Activated CD8-positive, alpha-beta T cell treated with anti-CD3 and anti-CD28 coated beads, Interleukin-2, amount 10 ng/mL, durations not matched to agents 7 days and 5 days (primary cell): ENCODE results near the gene SSH2. TPM values are rescaled to one million over a fixed set of nuclear protein-coding genes. Genes with fewer than 3 reads are reported as not detected.
A peak's percentile ranks its signal among the peaks of the same experiment; 100 is the strongest.
"Not testable (repeated sequence)": the region's sequence is repeated elsewhere in the genome, so short reads cannot be mapped to it uniquely, and the experiment has no call there.

Experiments used
- ATAC-seq: fragments of 150-1000 bp; cut with Tn5 transposase; one replicate; pipeline ENCODE4 v1.10.0; 2021; ENCODE audit warnings: moderate library complexity
- CTCF ChIA-PET: fragments of 350-600 bp; sonication (Branson Sonifier 250); formaldehyde crosslinking; loops from one replicate; lab custom pipeline; 2021; ENCODE audit warnings: antibody characterized with exemption; lab: Charles Lee
- POLR2A ChIA-PET: fragments of 350-600 bp; sonication (Branson Sonifier 250); formaldehyde crosslinking; loops from one replicate; lab custom pipeline; 2021; ENCODE audit warnings: antibody characterized with exemption; lab: Charles Lee
- DNase-seq: peaks from one replicate; pipeline ENCODE4 v3.0.0-alpha.2; 2020
- H3K27ac Mint-ChIP-seq: one replicate; pipeline ENCODE4 v1.8.0; 2021; ENCODE audit warnings: mild to moderate bottlenecking, mixed read lengths
- H3K27me3 Mint-ChIP-seq: one replicate; pipeline ENCODE4 v1.8.0; 2021; ENCODE audit warnings: low read depth, mixed read lengths
- H3K36me3 Mint-ChIP-seq: one replicate; pipeline ENCODE4 v1.8.0; 2021; ENCODE audit warnings: low read depth, mixed read lengths
- H3K4me1 Mint-ChIP-seq: one replicate; pipeline ENCODE4 v1.8.0; 2021; ENCODE audit warnings: low read depth, mixed read lengths
- H3K4me3 Mint-ChIP-seq: one replicate; pipeline ENCODE4 v1.8.0; 2021; ENCODE audit warnings: mild to moderate bottlenecking, mixed read lengths
- H3K9me3 Mint-ChIP-seq: one replicate; pipeline ENCODE4 v1.8.0; 2022; ENCODE audit warnings: mixed read lengths; ENCODE audit not compliant: insufficient read depth
- total RNA-seq, 2 experiments: library from RNA; stranded (reverse); gene quantifications; one replicate each; pipeline ENCODE4 v1.2.3, GENCODE V29; 2021

The SSH2 gene
- total RNA-seq, 2 experiments from 2014 or later, result 73.5 to 79.6 TPM

- ChIA-PET POLR2A (no interaction called here), CTCF (no interaction called here)
- Mint-ChIP-seq H3K9me3 (no peaks in the 10 kb centered on the region), H3K36me3 (peaks cover 8% of the 10 kb centered on the region), H3K27me3 (no peaks in the 10 kb centered on the region), H3K27ac (no peak overlapping the region), H3K4me3 (no peak overlapping the region), H3K4me1 (no peaks in the 10 kb centered on the region)
- no peak for ATAC-seq
- DNase-seq, result no peak
Observed at GRCh38 chr17:29793501-29793900, 136.5 kb downstream of the SSH2 start.

- Mint-ChIP-seq H3K9me3 (no peaks in the 10 kb centered on the region), H3K27ac (no peak overlapping the region), H3K4me1 (no peaks in the 10 kb centered on the region), H3K4me3 (no peak overlapping the region), H3K27me3 (no peaks in the 10 kb centered on the region), H3K36me3 (peaks cover 8% of the 10 kb centered on the region)
- ATAC-seq (no peak), DNase-seq (no peak)
- ChIA-PET POLR2A (interaction anchor here (0.7 kb wide), 1 partner anchor 83 kb away, joined by 3 read pairs; no protein-coding TSS in a partner anchor), CTCF (interaction anchor here (1.1 to 2.4 kb wide), 4 partner anchors 12 to 176 kb away, joined by 3 to 8 read pairs (median 4); no protein-coding TSS in a partner anchor)
Observed at GRCh38 chr17:29791336-29792080, 138.5 kb downstream of the SSH2 start.

- H3K4me3 Mint-ChIP-seq, result no peak overlapping the region
- H3K36me3 Mint-ChIP-seq, result peaks cover 8% of the 10 kb centered on the region
- H3K9me3 Mint-ChIP-seq, result no peaks in the 10 kb centered on the region
- CTCF ChIA-PET, result no interaction called here
- H3K27ac Mint-ChIP-seq, result no peak overlapping the region
- H3K27me3 Mint-ChIP-seq, result no peaks in the 10 kb centered on the region
- ATAC-seq (no peak), DNase-seq (no peak)
- POLR2A ChIA-PET, result interaction anchor here (0.8 kb wide), 1 partner anchor 12 kb away, joined by 3 read pairs; no protein-coding TSS in a partner anchor
- H3K4me1 Mint-ChIP-seq, result no peaks in the 10 kb centered on the region
Observed at GRCh38 chr17:29789196-29790170, 140.5 kb downstream of the SSH2 start.

DNA sequence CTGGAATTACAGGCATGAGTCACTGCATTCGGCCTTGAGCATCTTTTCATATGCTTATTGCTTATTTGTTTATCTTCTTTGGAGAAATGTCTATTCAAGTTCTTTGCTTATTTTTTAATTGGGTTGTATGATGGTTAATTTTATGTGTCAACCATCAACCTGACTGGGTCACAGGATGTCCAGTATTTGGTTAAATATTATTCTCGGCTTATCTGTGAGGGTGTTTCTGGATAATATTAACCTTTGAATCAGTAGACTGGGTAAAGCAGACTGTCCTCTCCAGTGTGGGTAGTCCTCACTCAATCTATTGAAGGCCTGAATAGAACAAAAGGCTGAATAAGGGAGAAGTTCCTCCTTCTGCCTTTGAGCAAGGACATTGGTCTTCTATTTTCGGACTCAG is 142.0 kb downstream of the SSH2 start:
- Mint-ChIP-seq H3K4me1 (no peaks in the 10 kb centered on the region), H3K36me3 (peaks cover 12% of the 10 kb centered on the region), H3K9me3 (no peaks in the 10 kb centered on the region), H3K27ac (no peak overlapping the region), H3K4me3 (no peak overlapping the region), H3K27me3 (no peaks in the 10 kb centered on the region)
- ChIA-PET POLR2A (no interaction called here), CTCF (no interaction called here)
- no peak for DNase-seq
- ATAC-seq, result no peak

DNA sequence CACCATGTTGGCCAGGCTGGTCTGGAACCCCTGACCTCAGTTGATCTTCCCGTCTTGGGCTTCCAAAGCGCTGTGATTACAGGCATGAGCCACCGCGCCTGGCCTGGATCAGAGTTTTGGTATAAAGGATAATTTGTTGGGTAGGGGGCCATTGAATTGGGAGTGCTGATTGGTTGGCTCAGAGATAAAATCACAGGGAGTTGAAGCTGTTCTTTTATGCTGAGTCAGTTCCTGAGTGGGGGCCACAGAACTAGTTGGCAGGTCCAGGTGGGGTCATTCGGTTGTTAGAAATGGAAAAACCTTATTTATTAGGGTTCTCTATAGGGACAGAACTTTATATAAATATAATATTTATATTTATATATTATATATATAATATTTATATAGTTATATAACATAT is 147.1 kb downstream of the SSH2 start:
- CTCF ChIA-PET, result interaction anchor here (0.6 kb wide), 1 partner anchor 140 kb away, joined by 3 read pairs; no protein-coding TSS in a partner anchor

DNA sequence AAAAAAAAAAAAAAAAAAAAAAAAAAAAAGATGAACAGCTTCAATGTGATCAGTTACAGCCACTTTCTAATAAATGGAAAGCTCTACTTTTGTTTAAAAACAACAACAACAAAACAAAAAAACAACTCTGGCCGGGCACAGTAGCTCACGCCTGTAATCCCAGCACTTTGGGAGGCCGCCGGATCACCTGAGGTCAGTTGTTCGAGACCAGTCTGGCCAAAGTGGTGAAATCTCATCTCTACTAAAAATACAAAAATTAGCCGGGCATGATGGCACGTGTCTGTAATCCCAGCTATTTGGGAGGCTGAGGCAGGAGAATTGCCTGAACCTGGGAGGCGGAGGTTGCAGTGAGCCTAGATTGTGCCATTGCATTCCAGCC is 150.2 kb downstream of the SSH2 start:
- ChIA-PET POLR2A (interaction anchor here (1.0 to 1.2 kb wide), 2 partner anchors 140 to 162 kb away, joined by 5 to 8 read pairs; no protein-coding TSS in a partner anchor), CTCF (interaction anchor here (0.7 to 7.3 kb wide), 35 partner anchors 11 to 410 kb away, joined by 3 to 143 read pairs (median 5); partner anchors contain the start of genes ANKRD13B and CORO6)
- peaks cover 10% of the 10 kb centered on the region for H3K36me3 Mint-ChIP-seq
- not testable (repeated sequence) for H3K9me3 Mint-ChIP-seq, ATAC-seq, DNase-seq, H3K4me3 Mint-ChIP-seq, H3K27ac Mint-ChIP-seq, H3K27me3 Mint-ChIP-seq
- H3K4me1 Mint-ChIP-seq, result peaks cover 13% of the 10 kb centered on the region

More for the DNA sequence above, 147.1 kb downstream of the SSH2 start:
- ATAC-seq (no peak), DNase-seq (no peak)
- peaks cover 9% of the 10 kb centered on the region for H3K36me3 Mint-ChIP-seq
- H3K4me3 Mint-ChIP-seq, result no peak overlapping the region
- H3K9me3 Mint-ChIP-seq, result no peaks in the 10 kb centered on the region
- peaks cover 13% of the 10 kb centered on the region for H3K4me1 Mint-ChIP-seq
- no peak overlapping the region for H3K27ac Mint-ChIP-seq
- POLR2A ChIA-PET, result no interaction called here
- no peaks in the 10 kb centered on the region for H3K27me3 Mint-ChIP-seq

GRCh38 chr17:29778956-29779811 is 150.8 kb downstream of the SSH2 start:
- POLR2A ChIA-PET, result interaction anchor here (1.0 to 1.2 kb wide), 2 partner anchors 139 to 162 kb away, joined by 5 to 8 read pairs; no protein-coding TSS in a partner anchor
- Mint-ChIP-seq H3K27ac (peak overlapping the region; percentile 25), H3K9me3 (no peaks in the 10 kb centered on the region), H3K4me1 (peaks cover 13% of the 10 kb centered on the region), H3K4me3 (no peak overlapping the region), H3K36me3 (peaks cover 12% of the 10 kb centered on the region), H3K27me3 (no peaks in the 10 kb centered on the region)
- DNase-seq (peak; percentile 88), ATAC-seq (peak; percentile 97)
- CTCF ChIA-PET, result interaction anchor here (0.6 to 7.3 kb wide), 45 partner anchors 11 to 485 kb away, joined by 3 to 143 read pairs (median 5); partner anchors contain the start of genes ANKRD13B, CORO6 and NUFIP2

DNA sequence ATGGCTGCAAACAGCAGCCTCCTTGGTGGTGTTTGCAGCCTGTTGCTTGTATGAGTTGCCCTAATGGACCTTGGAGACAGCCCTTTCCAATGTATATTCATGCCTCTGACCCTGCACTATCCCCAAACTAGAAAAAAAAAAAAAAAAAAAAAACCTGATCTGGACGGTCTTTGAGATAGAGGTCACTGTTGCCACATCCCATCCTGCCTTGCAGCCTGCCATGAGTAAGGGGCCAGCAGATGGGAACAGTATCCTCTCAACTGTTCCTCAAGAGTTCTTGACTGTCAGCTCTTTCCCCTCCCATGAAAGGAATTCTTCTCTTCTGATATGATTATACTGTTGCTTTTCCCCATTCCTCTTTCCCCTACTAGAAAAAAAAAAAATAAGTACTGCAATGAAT is 152.4 kb downstream of the SSH2 start:
- ChIA-PET POLR2A (interaction anchor here (0.5 kb wide), 1 partner anchor 124 kb away, joined by 3 read pairs; no protein-coding TSS in a partner anchor), CTCF (interaction anchor here (0.9 to 7.3 kb wide), 9 partner anchors 9 to 164 kb away, joined by 3 to 143 read pairs (median 8); no protein-coding TSS in a partner anchor)
- no peaks in the 10 kb centered on the region for H3K27me3 Mint-ChIP-seq
- no peak for DNase-seq
- H3K27ac Mint-ChIP-seq, result no peak overlapping the region
- no peak for ATAC-seq
- H3K36me3 Mint-ChIP-seq, result peaks cover 5% of the 10 kb centered on the region
- no peak overlapping the region for H3K4me3 Mint-ChIP-seq
- no peaks in the 10 kb centered on the region for H3K9me3 Mint-ChIP-seq
- H3K4me1 Mint-ChIP-seq, result peaks cover 13% of the 10 kb centered on the region

DNA sequence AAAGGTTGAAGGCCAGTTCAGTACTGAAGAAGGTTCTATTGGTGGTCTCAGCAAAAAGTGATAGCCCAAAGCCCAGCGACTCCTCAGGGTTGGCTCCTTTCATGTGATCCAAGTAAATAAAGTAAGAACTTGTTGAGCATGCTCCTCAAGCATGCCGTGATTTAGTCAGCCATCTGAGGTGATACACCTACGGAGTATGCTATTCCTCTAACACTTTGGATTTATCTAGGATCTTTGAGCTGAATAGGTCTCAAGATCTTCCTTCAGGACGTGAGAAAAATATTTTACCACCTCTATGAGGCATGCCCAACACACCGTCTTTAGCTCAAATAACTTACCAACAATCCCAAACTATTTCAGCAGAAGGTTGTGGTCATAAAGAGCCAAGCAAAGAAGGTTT is 154.0 kb downstream of the SSH2 start:
- Mint-ChIP-seq H3K27me3 (no peaks in the 10 kb centered on the region), H3K4me3 (no peak overlapping the region), H3K4me1 (peaks cover 13% of the 10 kb centered on the region), H3K9me3 (no peaks in the 10 kb centered on the region), H3K27ac (no peak overlapping the region), H3K36me3 (peaks cover 3% of the 10 kb centered on the region)
- no peak for DNase-seq
- ChIA-PET CTCF (interaction anchor here (1.0 to 7.3 kb wide), 7 partner anchors 11 to 159 kb away, joined by 3 to 143 read pairs (median 5); no protein-coding TSS in a partner anchor), POLR2A (interaction anchor here (0.8 to 1.5 kb wide), 3 partner anchors 15 to 155 kb away, joined by 3 read pairs; no protein-coding TSS in a partner anchor)
- no peak for ATAC-seq

GRCh38 chr17:29772981-29773380 is 157.0 kb downstream of the SSH2 start:
- ChIA-PET CTCF (no interaction called here), POLR2A (no interaction called here)
- Mint-ChIP-seq H3K36me3 (peaks cover 3% of the 10 kb centered on the region), H3K27me3 (no peaks in the 10 kb centered on the region), H3K27ac (no peak overlapping the region), H3K9me3 (no peaks in the 10 kb centered on the region), H3K4me1 (no peaks in the 10 kb centered on the region), H3K4me3 (no peak overlapping the region)
- no peak for DNase-seq
- no peak for ATAC-seq
